ENCODE results near the gene PAX2.

PAX2 gene

GRCh38 chr10:100739517-100740368 is 5.6 kb upstream of the PAX2 start:
- DNase-seq (ENCODE audit: low spot score): no peak

GRCh38 chr10:100740476-100741377 is 4.7 kb upstream of the PAX2 start:
- no peak for DNase-seq (ENCODE audit: low spot score)

DNA sequence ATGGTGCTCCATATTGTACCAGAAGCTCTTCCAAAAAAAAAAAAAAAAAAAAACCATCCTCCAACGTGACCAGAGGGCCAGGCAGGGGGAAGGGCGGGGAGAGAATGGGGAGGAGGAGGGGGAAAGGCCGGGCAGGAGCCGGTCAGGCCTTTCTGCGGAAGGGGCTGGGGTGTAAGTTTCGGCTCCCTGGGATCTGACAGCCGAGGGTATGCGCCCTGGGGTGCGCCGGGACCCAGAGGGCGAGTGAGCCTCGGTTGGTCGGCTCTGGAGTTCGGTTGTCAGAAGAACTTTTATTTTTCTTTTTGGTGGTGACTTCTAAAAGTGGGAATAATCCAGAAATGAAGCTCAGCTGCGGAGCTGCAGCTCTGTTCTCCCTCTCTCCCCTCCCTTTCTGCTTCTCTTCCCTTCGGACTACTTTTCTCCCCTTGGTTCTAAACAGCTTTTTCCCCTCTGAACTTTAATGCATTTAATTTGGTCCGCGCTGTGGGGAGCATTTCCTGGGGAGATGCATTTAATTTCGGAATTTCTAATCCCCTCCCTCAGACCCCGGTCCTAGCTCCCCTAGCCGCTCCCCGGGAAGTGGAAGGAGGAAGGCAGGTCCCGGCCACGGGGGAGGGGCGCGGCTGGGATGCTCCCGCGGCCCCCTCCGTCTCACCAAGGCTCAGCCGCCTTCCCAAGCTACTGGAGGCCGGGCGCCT is 3.9 kb upstream of the PAX2 start:
- DNase-seq (ENCODE audit: low spot score): no peak

- no peak for DNase-seq (ENCODE audit: low spot score)
Measured at GRCh38 chr10:100742076-100742771, 3.2 kb upstream of the PAX2 start.

- no peak for DNase-seq (ENCODE audit: low spot score)
Measured at GRCh38 chr10:100742936-100743335, 2.4 kb upstream of the PAX2 start.

- DNase-seq (ENCODE audit: low spot score): peak; percentile 80
Measured at GRCh38 chr10:100743626-100744135, 1.7 kb upstream of the PAX2 start.

GRCh38 chr10:100744136-100744986 is 1.0 kb upstream of the PAX2 start:
- peak; percentile 58 for DNase-seq (ENCODE audit: low spot score)

GRCh38 chr10:100745882-100746783 is 751 bp downstream of the PAX2 start:
- DNase-seq (ENCODE audit: low spot score): no peak

- no peak for DNase-seq (ENCODE audit: low spot score)
Measured at GRCh38 chr10:100746784-100747455, 1.5 kb downstream of the PAX2 start.

- no peak for DNase-seq (ENCODE audit: low spot score)
Measured at GRCh38 chr10:100747456-100748230, 2.3 kb downstream of the PAX2 start.

GRCh38 chr10:100748231-100749058 is 3.1 kb downstream of the PAX2 start:
- no peak for DNase-seq (ENCODE audit: low spot score)

- no peak for DNase-seq (ENCODE audit: low spot score)
Measured at GRCh38 chr10:100749059-100749308, 3.6 kb downstream of the PAX2 start.

GRCh38 chr10:100749309-100750217 is 4.2 kb downstream of the PAX2 start:
- DNase-seq (ENCODE audit: low spot score): no peak

GRCh38 chr10:100750291-100751210 is 5.2 kb downstream of the PAX2 start:
- DNase-seq (ENCODE audit: low spot score): no peak

- DNase-seq (ENCODE audit: low spot score): no peak
Measured at GRCh38 chr10:100751211-100751933, 6.0 kb downstream of the PAX2 start.

Data from cerebellar cortex (tissue), 1 donor.